Liver (tissue), 9 donors: ENCODE measurements around the gene SP2. TPM values are rescaled to one million over a fixed set of nuclear protein-coding genes. Genes with fewer than 3 reads are reported as not detected.

Source experiments
- DNase-seq: peaks from one replicate; pipeline ENCODE4 v3.0.0-alpha.2; 2017; ENCODE audit warnings: low spot score
- H3K27ac ChIP-seq, 2 donors: one replicate each; pipeline ENCODE4 v1.7.0; 2013; ENCODE audit warnings: inconsistent platforms in 2 of 2, low read length in 2 of 2, control low read depth in 1 of 2, low read depth in 1 of 2, mild to moderate bottlenecking in 1 of 2
- H3K27me3 ChIP-seq, 4 donors: one replicate each; pipeline versions ENCODE4 v1.6.1 to v1.7.0; 2013; ENCODE audit warnings: low read length in 3 of 4, inconsistent platforms in 1 of 4, mild to moderate bottlenecking in 1 of 4, moderate library complexity in 1 of 4; ENCODE audit not compliant: control insufficient read depth in 4 of 4, insufficient read depth in 4 of 4
- H3K36me3 ChIP-seq, 4 donors: one replicate each; pipeline versions ENCODE4 v1.6.1 to v1.7.0; 2013; ENCODE audit warnings: low read length in 3 of 4, mild to moderate bottlenecking in 3 of 4, low read depth in 1 of 4, moderate library complexity in 1 of 4; ENCODE audit not compliant: control insufficient read depth in 4 of 4, insufficient read depth in 3 of 4
- H3K4me1 ChIP-seq, 4 donors: one replicate each; pipeline versions ENCODE4 v1.6.1 to v1.7.0; 2013; ENCODE audit warnings: low read length in 3 of 4, mild to moderate bottlenecking in 3 of 4, moderate library complexity in 1 of 4; ENCODE audit not compliant: control insufficient read depth in 4 of 4, insufficient read depth in 4 of 4
- H3K4me3 ChIP-seq, 3 donors: one replicate each; pipeline versions ENCODE4 v1.6.1 to v1.7.0; 2013; ENCODE audit warnings: low read length in 3 of 3, control low read depth in 1 of 3, low read depth in 1 of 3, mild to moderate bottlenecking in 1 of 3
- H3K9ac ChIP-seq, 2 donors: one replicate each; pipeline ENCODE4 v1.7.0; 2013; ENCODE audit warnings: low read length in 2 of 2, mild to moderate bottlenecking in 2 of 2, moderate library complexity in 2 of 2, control low read depth in 1 of 2, low read depth in 1 of 2
- H3K9me3 ChIP-seq, 4 donors: one replicate each; pipeline versions ENCODE4 v1.6.1 to v1.7.0; 2013; ENCODE audit warnings: low read length in 3 of 4; ENCODE audit not compliant: control insufficient read depth in 4 of 4
- ATF3 ChIP-seq: IDR thresholded peaks from 2 replicates; pipeline ENCODE4 v1.6.1; 2016; ENCODE audit warnings: antibody characterized with exemption
- CTCF ChIP-seq: fragments of 150-350 bp; IDR thresholded peaks from 2 replicates; pipeline ENCODE4 v1.5.1; 2017; ENCODE audit warnings: improper control_type of control experiment, low read depth, low read length; ENCODE audit not compliant: missing input control
- EGR1 ChIP-seq, 2 donors: IDR thresholded peaks; 2 replicates each; pipeline ENCODE4 v1.6.1; 2016 to 2018; ENCODE audit warnings: antibody characterized with exemption in 2 of 2, low read depth in 2 of 2
- FOXA1 ChIP-seq: IDR thresholded peaks from 2 replicates; pipeline ENCODE4 v1.6.1; 2016; ENCODE audit warnings: antibody characterized with exemption
- FOXA2 ChIP-seq: IDR thresholded peaks from 2 replicates; pipeline ENCODE4 v1.6.1; 2016; ENCODE audit warnings: antibody characterized with exemption
- GABPA ChIP-seq, 2 donors: IDR thresholded peaks in 1 of 2; conservative IDR thresholded peaks in 1 of 2; 2 replicates each; pipeline ENCODE4 v1.6.1; 2016; ENCODE audit warnings: antibody characterized with exemption in 2 of 2, mild to moderate bottlenecking in 1 of 2, moderate library complexity in 1 of 2
- HNF4A ChIP-seq, 2 donors: conservative IDR thresholded peaks; 2 replicates each; pipeline ENCODE4 v1.6.1; 2016; ENCODE audit warnings: antibody characterized with exemption in 2 of 2, mild to moderate bottlenecking in 2 of 2
- HNF4G ChIP-seq: IDR thresholded peaks from 2 replicates; pipeline ENCODE4 v1.6.1; 2016; ENCODE audit warnings: antibody characterized with exemption
- JUND ChIP-seq, 2 donors: IDR thresholded peaks; 2 replicates each; pipeline ENCODE4 v1.6.1; 2016; ENCODE audit warnings: antibody characterized with exemption in 2 of 2
- MAX ChIP-seq: IDR thresholded peaks from 2 replicates; pipeline ENCODE4 v1.6.1; 2016; ENCODE audit warnings: antibody characterized with exemption
- RAD21 ChIP-seq, 2 donors: IDR thresholded peaks; 2 replicates each; pipeline ENCODE4 v1.6.1; 2016; ENCODE audit warnings: antibody characterized with exemption in 2 of 2, mild to moderate bottlenecking in 2 of 2
- REST ChIP-seq: IDR thresholded peaks from 2 replicates; pipeline ENCODE4 v1.6.1; 2016; ENCODE audit warnings: antibody characterized with exemption, mild to moderate bottlenecking
- RXRA ChIP-seq, 2 donors: IDR thresholded peaks; 2 replicates each; pipeline ENCODE4 v1.6.1; 2017 to 2018; ENCODE audit warnings: antibody characterized with exemption in 2 of 2, mild to moderate bottlenecking in 1 of 2
- SP1 ChIP-seq: IDR thresholded peaks from 2 replicates; pipeline ENCODE4 v1.6.1; 2018; ENCODE audit warnings: antibody characterized with exemption, mild to moderate bottlenecking
- TAF1 ChIP-seq: conservative IDR thresholded peaks from 2 replicates; pipeline ENCODE4 v1.6.1; 2016; ENCODE audit warnings: antibody characterized with exemption, mild to moderate bottlenecking
- YY1 ChIP-seq: IDR thresholded peaks from 2 replicates; pipeline ENCODE4 v1.6.1; 2016; ENCODE audit warnings: antibody characterized with exemption, mild to moderate bottlenecking
- ZBTB33 ChIP-seq: IDR thresholded peaks from 2 replicates; pipeline ENCODE4 v1.6.1; 2016; ENCODE audit warnings: antibody characterized with exemption
- WGBS: extraction: QIAGEN DNeasy Blood & Tissue Kit; methylation state at CpG from one replicate; pipeline ENCODE4 v1.1.7; 2013; 5-methylcytosine and 5-hydroxymethylcytosine counted together
- polyA plus RNA-seq, 2 donors: library from polyadenylated mRNA; stranded (reverse) in 1 of 2; unstranded in 1 of 2; fragments of 200-250 nt in 1 of 2; fragments of >200 nt in 1 of 2; fragmentation: Nextera tagmentation in 1 of 2; extraction: Ambion mirVana in 1 of 2; gene quantifications; one replicate each; pipeline versions ENCODE4 v1.2.1 to v1.2.3, GENCODE V29; 2013 to 2015
- total RNA-seq, 2 donors: library from RNA; depleted of rRNA; stranded (reverse); fragments of >200 nt; gene quantifications; one replicate each; pipeline ENCODE4 v1.2.3, GENCODE V29; 2014
- donor health status: healthy.
- donor health status: healthy.
- donor health status: healthy.
- donor health status: healthy.
- donor health status: healthy.

The SP2 gene
- total and polyA plus RNA-seq, 4 donors = 2.2 to 5.7 (median 3.8) TPM

- H3K4me1 ChIP-seq = peaks cover 0 to 14% (median 11%) of the 10 kb centered on the region in 4 donors
- no peak overlapping the region for H3K9ac ChIP-seq
- H3K36me3 ChIP-seq = peaks cover 0 to 19% (median 11%) of the 10 kb centered on the region in 4 donors
- DNase-seq = no peak
- TF ChIP-seq TAF1 = no peak
- no peak for TF ChIP-seq FOXA2
- TF ChIP-seq RAD21 (IDR thresholded peaks at IDR 0.05) = no peak
- no peak for TF ChIP-seq FOXA1
- no peak for TF ChIP-seq SP1
- no peak for TF ChIP-seq REST
- no peak for TF ChIP-seq ATF3
- TF ChIP-seq YY1 = no peak
- no peak for TF ChIP-seq JUND (IDR thresholded peaks at IDR 0.05)
- TF ChIP-seq GABPA (IDR thresholded peaks at IDR 0.05 in 1 of 2, conservative IDR thresholded peaks at IDR 0.05 in 1 of 2) = no peak
- TF ChIP-seq MAX = no peak
- TF ChIP-seq RXRA (IDR thresholded peaks at IDR 0.05) = no peak
- H3K27me3 ChIP-seq = no peaks in the 10 kb centered on the region
- 91% methylated on average over 10 of the region's 10 CpGs for WGBS
- no peak overlapping the region for H3K27ac ChIP-seq
- H3K4me3 ChIP-seq = no peak overlapping the region
- no peaks in the 10 kb centered on the region for H3K9me3 ChIP-seq
Measured at GRCh38 chr17:47929218-47930000, 33.4 kb downstream of the SP2 start.

GRCh38 chr17:47931848-47932247 lies 35.8 kb downstream of the SP2 start:
- TF ChIP-seq EGR1 (IDR thresholded peaks at IDR 0.05; ENCODE audit: low read depth in 2 of 2) (no peak), HNF4G (no peak), JUND (IDR thresholded peaks at IDR 0.05) (no peak), FOXA1 (no peak), GABPA (IDR thresholded peaks at IDR 0.05 in 1 of 2, conservative IDR thresholded peaks at IDR 0.05 in 1 of 2) (no peak), RAD21 (IDR thresholded peaks at IDR 0.05) (no peak), RXRA (IDR thresholded peaks at IDR 0.05) (no peak), HNF4A (conservative IDR thresholded peaks at IDR 0.05) (no peak), CTCF (no peak), FOXA2 (no peak), ATF3 (no peak), MAX (no peak), ZBTB33 (no peak), TAF1 (no peak), YY1 (no peak)

More at GRCh38 chr17:47931848-47932247, 35.8 kb downstream of the SP2 start:
- no peaks in the 10 kb centered on the region for H3K9me3 ChIP-seq
- H3K27me3 ChIP-seq = no peaks in the 10 kb centered on the region
- peaks cover 0 to 14% (median 7%) of the 10 kb centered on the region in 4 donors for H3K36me3 ChIP-seq
- no peaks in the 10 kb centered on the region for H3K4me1 ChIP-seq
- H3K27ac ChIP-seq = no peak overlapping the region
- DNase-seq = no peak
- no peak overlapping the region for H3K9ac ChIP-seq
- 74% methylated on average over 4 of the region's 4 CpGs for whole genome bisulfite sequencing
- H3K4me3 ChIP-seq = no peak overlapping the region
